ENCODE data around the gene CDH19.
"Not testable (repeated sequence)": the region's sequence is repeated elsewhere in the genome, so short reads cannot be mapped to it uniquely, and the experiment has no call there.

Gene CDH19

GRCh38 chr18:66564236-66564635 is 39.7 kb downstream of the CDH19 start:
- DNase-seq = no peak

- DNase-seq = no peak
These were observed 41.6 kb downstream of the CDH19 start for GRCh38 chr18:66562279-66562678.

- peak; percentile 3 to 83 (median 58) for DNase-seq
These were observed 43.8 kb downstream of the CDH19 start for GRCh38 chr18:66560094-66560493.

- peak in 1 of 3 experiments; percentile 57 for DNase-seq
These were observed 45.1 kb downstream of the CDH19 start for GRCh38 chr18:66558773-66559172.

- DNase-seq = no peak
These were observed 46.8 kb downstream of the CDH19 start for GRCh38 chr18:66557091-66557490.

- DNase-seq = no peak
These were observed 48.3 kb downstream of the CDH19 start for GRCh38 chr18:66555585-66555984.

GRCh38 chr18:66553824-66554223 is 50.1 kb downstream of the CDH19 start:
- no peak for DNase-seq

- peak in 1 of 3 experiments; percentile 53 for DNase-seq
These were observed 53.5 kb downstream of the CDH19 start for GRCh38 chr18:66550366-66550765.

- DNase-seq = no peak
These were observed 55.1 kb downstream of the CDH19 start for GRCh38 chr18:66548747-66549146.

GRCh38 chr18:66534110-66534509 is 69.8 kb downstream of the CDH19 start:
- peak in 2 of 3 experiments; percentile 18 to 84 for DNase-seq

GRCh38 chr18:66533693-66534092 is 70.2 kb downstream of the CDH19 start:
- peak in 1 of 3 experiments; percentile 84 for DNase-seq

- DNase-seq = no peak
These were observed 80.5 kb downstream of the CDH19 start for GRCh38 chr18:66523219-66523991.

GRCh38 chr18:66513996-66514395 is 89.9 kb downstream of the CDH19 start:
- DNase-seq = no peak

- DNase-seq = no peak
These were observed 92.1 kb downstream of the CDH19 start for GRCh38 chr18:66511792-66512191.

- DNase-seq = no peak
These were observed 92.6 kb downstream of the CDH19 start for GRCh38 chr18:66511289-66511688.

GRCh38 chr18:66510357-66511045 is 93.4 kb downstream of the CDH19 start:
- no peak for DNase-seq

GRCh38 chr18:66508937-66509336 is 95.0 kb downstream of the CDH19 start:
- DNase-seq = no peak

- no peak for DNase-seq
These were observed 97.7 kb downstream of the CDH19 start for GRCh38 chr18:66506178-66506577.

- no peak for DNase-seq
These were observed 106.5 kb downstream of the CDH19 start for GRCh38 chr18:66497351-66497750.

- peak; percentile 58 to 92 (median 81) for DNase-seq
These were observed 108.0 kb downstream of the CDH19 start for GRCh38 chr18:66495844-66496243.

GRCh38 chr18:66473882-66474281 is 130.0 kb downstream of the CDH19 start:
- no peak for DNase-seq

GRCh38 chr18:66466184-66466583 is 137.7 kb downstream of the CDH19 start:
- not testable (repeated sequence) for DNase-seq

GRCh38 chr18:66461344-66461743 is 142.5 kb downstream of the CDH19 start:
- no peak for DNase-seq

- DNase-seq = no peak
These were observed 146.6 kb downstream of the CDH19 start for GRCh38 chr18:66457245-66457644.
